ENCODE measurements around the gene WNK1.
"Not testable (repeated sequence)": the region's sequence is repeated elsewhere in the genome, so short reads cannot be mapped to it uniquely, and the experiment has no call there.

The WNK1 gene

DNA sequence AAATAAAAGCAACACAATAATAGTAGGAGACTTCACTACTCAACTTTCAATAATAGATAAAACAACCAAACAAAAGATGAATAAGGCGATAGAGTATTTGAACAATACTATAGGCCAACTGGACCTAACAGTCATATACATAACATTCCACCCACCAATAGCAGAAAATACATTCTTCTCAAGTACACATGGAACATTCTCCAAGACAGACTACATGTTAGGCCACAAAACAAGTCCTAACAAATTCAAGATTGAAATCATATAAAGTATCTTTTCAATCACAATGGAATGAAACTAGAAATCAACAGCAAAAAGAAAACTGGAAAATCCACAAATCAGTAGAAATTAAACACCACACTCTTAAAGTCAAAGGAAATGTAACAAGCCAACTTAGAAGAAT lies 168.3 kb downstream of the WNK1 start:
- H3K27ac ChIP-seq: no peak overlapping the region
- TF ChIP-seq, protein P1, sequence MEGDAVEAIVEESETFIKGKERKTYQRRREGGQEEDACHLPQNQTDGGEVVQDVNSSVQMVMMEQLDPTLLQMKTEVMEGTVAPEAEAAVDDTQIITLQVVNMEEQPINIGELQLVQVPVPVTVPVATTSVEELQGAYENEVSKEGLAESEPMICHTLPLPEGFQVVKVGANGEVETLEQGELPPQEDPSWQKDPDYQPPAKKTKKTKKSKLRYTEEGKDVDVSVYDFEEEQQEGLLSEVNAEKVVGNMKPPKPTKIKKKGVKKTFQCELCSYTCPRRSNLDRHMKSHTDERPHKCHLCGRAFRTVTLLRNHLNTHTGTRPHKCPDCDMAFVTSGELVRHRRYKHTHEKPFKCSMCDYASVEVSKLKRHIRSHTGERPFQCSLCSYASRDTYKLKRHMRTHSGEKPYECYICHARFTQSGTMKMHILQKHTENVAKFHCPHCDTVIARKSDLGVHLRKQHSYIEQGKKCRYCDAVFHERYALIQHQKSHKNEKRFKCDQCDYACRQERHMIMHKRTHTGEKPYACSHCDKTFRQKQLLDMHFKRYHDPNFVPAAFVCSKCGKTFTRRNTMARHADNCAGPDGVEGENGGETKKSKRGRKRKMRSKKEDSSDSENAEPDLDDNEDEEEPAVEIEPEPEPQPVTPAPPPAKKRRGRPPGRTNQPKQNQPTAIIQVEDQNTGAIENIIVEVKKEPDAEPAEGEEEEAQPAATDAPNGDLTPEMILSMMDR (conservative IDR thresholded peaks at IDR 0.05): no peak

DNA sequence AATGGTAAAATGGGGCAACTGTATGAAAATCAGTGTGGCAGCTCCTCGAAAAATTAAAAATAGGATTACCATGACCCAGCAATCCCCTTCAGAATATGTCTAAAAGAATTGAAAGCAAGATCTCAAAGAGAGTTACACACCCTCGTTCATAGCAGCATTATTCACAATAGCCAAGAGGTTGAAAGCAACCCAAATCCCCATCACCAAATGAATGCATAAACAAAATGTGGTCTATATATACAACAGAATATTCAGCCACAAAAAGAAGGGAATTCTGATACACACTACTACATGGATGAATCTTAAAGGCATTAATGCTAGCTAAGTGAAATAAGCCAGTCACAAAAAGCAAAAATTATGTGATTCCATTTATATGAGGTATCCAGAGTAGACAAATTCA lies 169.9 kb downstream of the WNK1 start:
- TF ChIP-seq, protein P1 (conservative IDR thresholded peaks at IDR 0.05): no peak

DNA sequence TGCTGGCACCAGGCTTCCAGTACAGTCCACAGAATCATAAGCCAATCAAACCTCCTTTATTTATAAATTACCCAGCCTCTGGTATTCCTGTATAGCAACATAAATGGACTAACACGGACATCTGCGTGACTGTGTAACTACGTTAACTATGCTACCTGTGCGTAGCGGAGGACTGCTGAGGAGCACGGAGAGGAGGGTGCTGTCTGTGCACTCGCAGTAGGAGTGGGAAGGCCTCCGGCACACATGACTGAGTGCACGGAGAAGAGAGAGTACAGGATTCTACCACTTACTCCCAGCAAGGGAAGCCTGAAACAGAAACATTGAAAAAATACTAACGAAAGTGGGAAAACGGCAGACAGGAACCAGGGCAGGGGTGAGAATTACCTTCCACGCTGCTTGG lies 174.3 kb downstream of the WNK1 start:
- no peak overlapping the region for H3K27ac ChIP-seq
- TF ChIP-seq, protein P1 (conservative IDR thresholded peaks at IDR 0.05): no peak

More for the DNA sequence above, 169.9 kb downstream of the WNK1 start:
- H3K27ac ChIP-seq: no peak overlapping the region

DNA sequence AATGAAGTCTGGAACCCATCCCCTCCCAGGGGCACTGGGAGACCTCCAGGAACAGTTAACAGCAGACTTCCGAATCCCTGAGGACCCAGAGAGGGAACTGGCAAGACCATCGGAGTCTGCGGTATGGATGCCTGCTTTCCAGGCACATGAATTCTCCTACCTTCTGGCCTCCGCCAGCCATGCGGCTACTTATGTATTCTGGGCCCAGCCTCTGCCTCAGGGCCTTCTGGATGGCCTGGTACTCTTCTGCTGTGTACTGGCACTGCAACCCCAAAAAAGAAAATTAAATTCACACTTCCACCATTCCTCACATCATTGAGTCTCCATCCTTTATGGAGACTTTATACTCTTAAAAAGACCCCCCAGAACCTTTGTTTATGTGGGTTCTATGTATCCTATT lies 178.7 kb downstream of the WNK1 start:
- TF ChIP-seq, protein P1 (conservative IDR thresholded peaks at IDR 0.05): no peak
- no peak overlapping the region for H3K27ac ChIP-seq

DNA sequence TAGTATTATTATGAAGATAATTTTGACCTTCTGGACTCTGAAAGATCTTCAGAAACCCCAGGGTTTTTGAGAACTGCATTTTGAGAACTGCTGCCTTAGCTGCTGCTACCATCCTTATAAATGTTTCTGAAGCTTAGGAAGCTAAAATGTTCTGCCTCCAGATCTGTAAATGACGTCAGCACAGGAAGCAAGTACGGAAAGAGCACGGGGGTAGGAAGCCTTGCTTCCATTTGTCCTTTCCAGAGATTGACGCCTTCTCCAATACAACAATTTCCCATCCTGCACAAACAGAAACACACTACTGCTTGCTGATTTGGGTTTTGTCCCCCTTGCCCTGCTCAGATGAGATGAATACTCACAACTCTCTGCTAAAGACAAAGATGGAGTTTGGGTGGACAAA lies 179.2 kb downstream of the WNK1 start:
- TF ChIP-seq, protein P1 (conservative IDR thresholded peaks at IDR 0.05): no peak

DNA sequence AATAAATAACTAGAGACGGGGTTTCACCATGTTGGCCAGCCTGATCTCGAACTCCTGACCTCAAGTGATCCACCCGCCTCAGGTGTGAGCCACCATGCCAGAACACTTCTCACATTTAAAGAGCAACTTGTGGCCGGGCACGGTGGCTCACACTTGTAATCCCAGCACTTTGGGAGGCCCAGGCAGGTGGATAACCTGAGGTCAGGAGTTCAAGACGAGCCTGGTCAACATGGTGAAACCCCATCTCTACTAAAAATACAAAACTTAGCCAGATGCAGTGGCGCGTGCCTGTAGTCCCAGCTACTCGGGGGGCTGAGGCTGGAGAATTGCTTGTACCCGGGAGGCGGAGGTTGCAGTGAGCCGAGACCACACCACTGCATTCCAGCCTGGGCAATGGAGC lies 183.5 kb downstream of the WNK1 start:
- not testable (repeated sequence) for H3K27ac ChIP-seq

More for the DNA sequence above, 179.2 kb downstream of the WNK1 start:
- H3K27ac ChIP-seq: no peak overlapping the region

DNA sequence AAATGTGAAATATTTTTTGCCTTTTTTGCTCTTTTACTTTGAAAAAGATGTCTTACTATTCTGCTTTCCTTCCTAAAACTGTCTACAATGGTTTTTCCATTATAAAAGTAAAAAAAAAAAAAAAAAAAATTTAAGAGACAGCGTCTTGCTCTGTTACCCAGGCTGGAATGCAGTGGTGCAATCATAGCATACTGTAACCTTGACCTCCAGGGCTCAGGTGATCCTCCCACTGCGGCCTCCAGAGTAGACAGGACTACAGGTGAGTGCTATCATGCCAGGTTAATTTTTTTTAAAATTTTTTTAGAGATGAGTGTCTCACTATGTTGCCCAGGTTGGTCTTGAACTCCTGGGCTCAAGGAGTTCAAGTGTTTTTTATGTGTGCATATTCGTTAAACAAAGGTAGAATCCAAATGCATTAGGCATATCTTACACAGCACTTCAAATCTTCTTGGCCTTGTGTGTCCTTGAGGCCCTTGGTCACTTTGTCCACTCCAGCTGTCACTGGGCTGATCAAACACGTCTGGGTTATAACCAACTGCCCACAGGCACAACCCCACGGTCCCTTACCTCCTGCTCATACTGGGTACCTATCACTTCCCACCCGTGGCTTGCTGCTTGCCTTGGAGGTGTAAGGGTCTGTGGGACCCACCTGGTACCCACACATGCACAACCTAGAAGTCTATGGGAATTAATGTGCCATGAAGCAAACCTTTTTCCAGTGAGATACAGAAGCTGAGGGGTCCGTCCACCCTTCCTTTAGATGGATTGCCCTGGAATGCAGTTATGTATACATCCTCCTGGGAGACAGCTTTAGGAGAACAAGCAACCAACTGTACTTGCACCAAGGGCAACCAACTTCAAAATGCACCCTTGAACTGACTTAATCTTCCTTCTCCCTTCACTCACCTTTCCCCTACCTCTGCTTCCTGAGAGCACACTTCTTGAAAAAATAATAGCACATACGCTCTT lies 184.3 kb downstream of the WNK1 start:
- TF ChIP-seq, protein P1 (conservative IDR thresholded peaks at IDR 0.05): no peak

DNA sequence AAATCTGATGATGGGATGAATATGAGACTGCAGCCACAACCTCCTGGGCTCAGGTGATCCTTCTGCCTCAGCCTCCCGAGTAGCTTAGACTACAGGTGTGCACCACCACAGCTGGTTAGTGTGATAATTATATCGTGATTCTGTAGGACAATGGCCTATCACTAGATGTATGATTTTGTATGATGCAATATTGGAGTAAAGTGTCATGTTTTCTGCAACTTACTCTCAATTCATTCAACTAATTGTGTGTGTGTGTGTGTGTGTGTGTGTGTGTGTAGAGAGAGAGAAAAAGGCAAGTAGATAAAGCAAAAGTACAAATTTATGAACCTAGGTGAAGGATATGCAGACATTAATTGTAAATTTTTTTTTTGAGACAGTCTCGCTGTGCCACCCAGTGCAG lies 186.4 kb downstream of the WNK1 start:
- TF ChIP-seq, protein P1 (conservative IDR thresholded peaks at IDR 0.05): no peak
- no peak overlapping the region for H3K27ac ChIP-seq

More for the DNA sequence above, 184.3 kb downstream of the WNK1 start:
- H3K27ac ChIP-seq: no peak overlapping the region

Measured in VCaP (cell line).